OCI-LY7 (cell line): ENCODE measurements around the gene TMEM271. TPM values are rescaled to one million over a fixed set of nuclear protein-coding genes. Genes with fewer than 3 reads are reported as not detected.

Experiments used
- BruUV-seq: library from RNA; stranded (reverse); fragments of 400-500 nt; replicated peaks from 2 replicates; lab custom pipeline; 2021; lab: Mats Ljungman, UMichigan
- CTCF ChIA-PET: fragments of 300-600 bp; sonication (Branson Sonifier 250); formaldehyde crosslinking; loops from one replicate; lab custom pipeline; 2022; ENCODE audit warnings: antibody characterized with exemption; ENCODE audit not compliant: unreplicated experiment; lab: Charles Lee
- POLR2A ChIA-PET: fragments of 300-600 bp; sonication (Branson Sonifier 250); formaldehyde crosslinking; loops from one replicate; lab custom pipeline; 2022; ENCODE audit warnings: antibody characterized with exemption; lab: Charles Lee
- DNase-seq: peaks from one replicate; pipeline ENCODE4 v3.0.0-alpha.2; 2015; ENCODE audit warnings: low spot score
- H2AFZ ChIP-seq: fragments of 200-600 bp; sonication (generic), shearing (Covaris generic); 2 replicates; pipeline ENCODE4 v1.6.1; 2014; ENCODE audit warnings: mild to moderate bottlenecking, antibody characterized with exemption, low read length, moderate library complexity
- H3K27ac ChIP-seq: fragments of 200-600 bp; sonication (generic); 2 replicates; pipeline ENCODE4 v1.5.1; 2014; ENCODE audit warnings: mixed run types, low read depth, mild to moderate bottlenecking, moderate library complexity, low read length, inconsistent platforms; ENCODE audit not compliant: poor library complexity, severe bottlenecking
- H3K36me3 ChIP-seq: fragments of 200-600 bp; sonication (generic); 2 replicates; pipeline ENCODE4 v1.6.1; 2014; ENCODE audit warnings: mild to moderate bottlenecking, antibody characterized with exemption, low read length, moderate library complexity, mixed read lengths; ENCODE audit not compliant: insufficient read depth
- H3K4me1 ChIP-seq: fragments of 200-600 bp; sonication (generic); 2 replicates; pipeline ENCODE4 v1.5.1; 2014; ENCODE audit warnings: mild to moderate bottlenecking, low read length; ENCODE audit not compliant: insufficient read depth, poor library complexity, severe bottlenecking
- H3K4me2 ChIP-seq: fragments of 200-600 bp; sonication (generic); 2 replicates; pipeline ENCODE4 v1.6.1; 2014; ENCODE audit warnings: mild to moderate bottlenecking, low read length
- H3K4me3 ChIP-seq: fragments of 200-600 bp; sonication (generic); 2 replicates; pipeline ENCODE4 v1.5.1; 2014; ENCODE audit warnings: mild to moderate bottlenecking, low read depth, low read length; ENCODE audit not compliant: poor library complexity, severe bottlenecking
- H3K79me2 ChIP-seq: fragments of 200-600 bp; sonication (generic); 2 replicates; pipeline ENCODE4 v1.6.1; 2016; ENCODE audit warnings: low read depth, mild to moderate bottlenecking, low read length, moderate library complexity, mixed read lengths; ENCODE audit not compliant: insufficient read depth
- H3K9me2 ChIP-seq: fragments of 200-600 bp; sonication (generic); 2 replicates; pipeline ENCODE4 v1.6.1; 2016; ENCODE audit warnings: mild to moderate bottlenecking, low read length, mixed read lengths; ENCODE audit not compliant: insufficient read depth
- H3K9me3 ChIP-seq: fragments of 200-600 bp; sonication (generic); 2 replicates; pipeline ENCODE4 v1.6.1; 2014; ENCODE audit warnings: mild to moderate bottlenecking, mixed run types, low read length, mixed read lengths
- H4K20me1 ChIP-seq: fragments of 200-600 bp; sonication (generic); 2 replicates; pipeline ENCODE4 v1.6.1; 2014; ENCODE audit warnings: mild to moderate bottlenecking, antibody characterized with exemption, low read length, moderate library complexity, mixed read lengths; ENCODE audit not compliant: insufficient read depth
- CTCF ChIP-seq: fragments of 200-600 bp; sonication (generic); conservative IDR thresholded peaks from 2 replicates; pipeline ENCODE4 v1.5.1; 2014; ENCODE audit warnings: mild to moderate bottlenecking, antibody characterized with exemption, low read length, moderate library complexity, mixed read lengths
- EZH2phosphoT487 ChIP-seq: fragments of 200-600 bp; sonication (generic); IDR thresholded peaks from 2 replicates; pipeline ENCODE4 v1.6.1; 2018; ENCODE audit warnings: low read depth, borderline replicate concordance, mild to moderate bottlenecking, mixed run types, antibody characterized with exemption, low read length, moderate library complexity, mixed read lengths
- intact Hi-C: fragments of 100-400 bp; cut with micrococcal nuclease; formaldehyde crosslinking; loops from one replicate; pipeline ENCODE4 v1.10.0; 2022; ENCODE audit not compliant: unreplicated experiment
- total RNA-seq, 2 experiments: library from RNA; depleted of rRNA in 1 of 2; stranded (reverse); fragments of >200 nt in 1 of 2; shearing (Covaris generic) in 1 of 2; gene quantifications; 2 replicates each; pipeline ENCODE4 v1.2.3, GENCODE V29; 2014 to 2022

TMEM271 gene
- total RNA-seq, 2 experiments from 2014 or later, result not detected

GRCh38 chr4:621296-622070 is 45.4 kb upstream of the TMEM271 start:
- Histone ChIP-seq H3K79me2 (no peaks in the 10 kb centered on the region), H3K36me3 (no peaks in the 10 kb centered on the region), H3K27ac (no peak overlapping the region), H3K4me2 (no peak overlapping the region), H3K9me2 (no peaks in the 10 kb centered on the region), H4K20me1 (no peaks in the 10 kb centered on the region), H3K4me1 (no peaks in the 10 kb centered on the region), H3K4me3 (no peak overlapping the region), H2AFZ (no peak overlapping the region), H3K9me3 (no peaks in the 10 kb centered on the region)
- DNase-seq, result no peak
- no TSS peak for BruUV-seq
- CTCF ChIA-PET, result no interaction called here
- TF ChIP-seq EZH2phosphoT487 (no peak), CTCF (no peak)
- POLR2A ChIA-PET, result no interaction called here
- intact Hi-C loops, result no loop called here

- no peak overlapping the region for H3K4me3 ChIP-seq
- H3K4me2 ChIP-seq, result no peak overlapping the region
- no peaks in the 10 kb centered on the region for H3K4me1 ChIP-seq
- no TSS peak for BruUV-seq
- ChIA-PET POLR2A (interaction anchor here (0.6 kb wide), 1 partner anchor 1411 kb away, joined by 3 read pairs; no protein-coding TSS in a partner anchor), CTCF (no interaction called here)
- H3K27ac ChIP-seq, result no peak overlapping the region
- H3K79me2 ChIP-seq, result no peaks in the 10 kb centered on the region
- no peaks in the 10 kb centered on the region for H3K9me2 ChIP-seq
- intact Hi-C loops, result no loop called here
- no peak overlapping the region for H2AFZ ChIP-seq
- TF ChIP-seq EZH2phosphoT487, result no peak
- no peak for TF ChIP-seq CTCF
- H4K20me1 ChIP-seq, result no peaks in the 10 kb centered on the region
- no peak for DNase-seq
- H3K36me3 ChIP-seq, result no peaks in the 10 kb centered on the region
- H3K9me3 ChIP-seq, result no peaks in the 10 kb centered on the region
These were observed 44.8 kb upstream of the TMEM271 start for GRCh38 chr4:620851-621261.

GRCh38 chr4:620201-620600 is 44.1 kb upstream of the TMEM271 start:
- H3K4me2 ChIP-seq, result no peak overlapping the region
- no peaks in the 10 kb centered on the region for H3K36me3 ChIP-seq
- no peak overlapping the region for H3K4me3 ChIP-seq
- TF ChIP-seq CTCF, result no peak
- H3K79me2 ChIP-seq, result no peaks in the 10 kb centered on the region
- H4K20me1 ChIP-seq, result no peaks in the 10 kb centered on the region
- no peak overlapping the region for H3K27ac ChIP-seq
- DNase-seq, result no peak
- H3K4me1 ChIP-seq, result no peaks in the 10 kb centered on the region
- BruUV-seq, result no TSS peak
- intact Hi-C loops, result no loop called here
- no peak overlapping the region for H2AFZ ChIP-seq
- H3K9me3 ChIP-seq, result no peaks in the 10 kb centered on the region
- ChIA-PET CTCF (no interaction called here), POLR2A (no interaction called here)
- H3K9me2 ChIP-seq, result no peaks in the 10 kb centered on the region
